Activated CD8-positive, alpha-beta memory T cell treated with anti-CD3 and anti-CD28 coated beads, Interleukin-2, amount 10 ng/mL, durations not matched to agents 7 days and 5 days (primary cell): ENCODE results near the gene ZNF536. TPM values are rescaled to one million over a fixed set of nuclear protein-coding genes. Genes with fewer than 3 reads are reported as not detected.
"Not testable (repeated sequence)": the region's sequence is repeated elsewhere in the genome, so short reads cannot be mapped to it uniquely, and the experiment has no call there.

Experiments used
- ATAC-seq: fragments of 150-1000 bp; cut with Tn5 transposase; one replicate; pipeline ENCODE4 v1.10.0; 2021; ENCODE audit warnings: moderate library complexity
- CTCF ChIA-PET: fragments of 350-600 bp; sonication (Branson Sonifier 250); formaldehyde crosslinking; loops from one replicate; lab custom pipeline; 2021; ENCODE audit warnings: antibody characterized with exemption; lab: Charles Lee
- DNase-seq: peaks from one replicate; pipeline ENCODE4 v3.0.0-alpha.2; 2020
- H3K27ac Mint-ChIP-seq: one replicate; pipeline ENCODE4 v1.8.0; 2021; ENCODE audit warnings: mild to moderate bottlenecking, mixed read lengths
- H3K27me3 Mint-ChIP-seq: one replicate; pipeline ENCODE4 v1.8.0; 2021; ENCODE audit warnings: mixed read lengths
- H3K36me3 Mint-ChIP-seq: one replicate; pipeline ENCODE4 v1.8.0; 2021; ENCODE audit warnings: mild to moderate bottlenecking, mixed read lengths
- H3K4me1 Mint-ChIP-seq: one replicate; pipeline ENCODE4 v1.8.0; 2021; ENCODE audit warnings: mixed read lengths
- H3K4me3 Mint-ChIP-seq: one replicate; pipeline ENCODE4 v1.8.0; 2021; ENCODE audit warnings: mild to moderate bottlenecking, moderate library complexity, mixed read lengths
- H3K9me3 Mint-ChIP-seq: one replicate; pipeline ENCODE4 v1.8.0; 2022; ENCODE audit warnings: low read depth, mixed read lengths
- total RNA-seq, 2 experiments: library from RNA; stranded (reverse); gene quantifications; one replicate each; pipeline ENCODE4 v1.2.3, GENCODE V29; 2021

Gene ZNF536
- total RNA-seq, 2 experiments from 2014 or later, result not detected

- no peak for ATAC-seq
- H3K4me1 Mint-ChIP-seq, result no peaks in the 10 kb centered on the region
Observed at GRCh38 chr19:30476997-30477396, 104.8 kb downstream of the ZNF536 start.

GRCh38 chr19:30479231-30479630, 107.0 kb downstream of the ZNF536 start:
- no peaks in the 10 kb centered on the region for H3K27me3 Mint-ChIP-seq
- H3K4me1 Mint-ChIP-seq, result no peaks in the 10 kb centered on the region
- H3K4me3 Mint-ChIP-seq, result no peak overlapping the region
- CTCF ChIA-PET, result no interaction called here
- DNase-seq (no peak), ATAC-seq (no peak)
- peaks cover 8% of the 10 kb centered on the region for H3K9me3 Mint-ChIP-seq
- no peaks in the 10 kb centered on the region for H3K36me3 Mint-ChIP-seq
- no peak overlapping the region for H3K27ac Mint-ChIP-seq

More at GRCh38 chr19:30476997-30477396, 104.8 kb downstream of the ZNF536 start:
- DNase-seq, result no peak
- H3K27ac Mint-ChIP-seq, result no peak overlapping the region
- no peak overlapping the region for H3K4me3 Mint-ChIP-seq
- no peaks in the 10 kb centered on the region for H3K36me3 Mint-ChIP-seq
- H3K27me3 Mint-ChIP-seq, result no peaks in the 10 kb centered on the region
- CTCF ChIA-PET, result no interaction called here
- H3K9me3 Mint-ChIP-seq, result peaks cover 8% of the 10 kb centered on the region

- no peaks in the 10 kb centered on the region for H3K36me3 Mint-ChIP-seq
Observed at GRCh38 chr19:30480097-30480496, 107.9 kb downstream of the ZNF536 start.

GRCh38 chr19:30481063-30481462, 108.9 kb downstream of the ZNF536 start:
- CTCF ChIA-PET, result no interaction called here
- Mint-ChIP-seq H3K27ac (no peak overlapping the region), H3K4me1 (no peaks in the 10 kb centered on the region), H3K27me3 (no peaks in the 10 kb centered on the region), H3K36me3 (no peaks in the 10 kb centered on the region), H3K9me3 (peaks cover 8% of the 10 kb centered on the region), H3K4me3 (no peak overlapping the region)
- ATAC-seq, result no peak
- no peak for DNase-seq

More at GRCh38 chr19:30480097-30480496, 107.9 kb downstream of the ZNF536 start:
- H3K9me3 Mint-ChIP-seq, result peaks cover 8% of the 10 kb centered on the region
- ATAC-seq (no peak), DNase-seq (no peak)
- H3K4me3 Mint-ChIP-seq, result no peak overlapping the region
- CTCF ChIA-PET, result no interaction called here
- H3K4me1 Mint-ChIP-seq, result no peaks in the 10 kb centered on the region
- H3K27ac Mint-ChIP-seq, result no peak overlapping the region
- no peaks in the 10 kb centered on the region for H3K27me3 Mint-ChIP-seq

- no peak overlapping the region for H3K4me3 Mint-ChIP-seq
- no peaks in the 10 kb centered on the region for H3K36me3 Mint-ChIP-seq
- no peaks in the 10 kb centered on the region for H3K27me3 Mint-ChIP-seq
- H3K9me3 Mint-ChIP-seq, result peaks cover 6% of the 10 kb centered on the region
- H3K4me1 Mint-ChIP-seq, result no peaks in the 10 kb centered on the region
- H3K27ac Mint-ChIP-seq, result no peak overlapping the region
- DNase-seq (no peak), ATAC-seq (no peak)
- CTCF ChIA-PET, result no interaction called here
Observed at GRCh38 chr19:30481823-30482222, 109.6 kb downstream of the ZNF536 start.

- Mint-ChIP-seq H3K9me3 (peaks cover 3% of the 10 kb centered on the region), H3K4me1 (no peaks in the 10 kb centered on the region), H3K27me3 (no peaks in the 10 kb centered on the region), H3K36me3 (no peaks in the 10 kb centered on the region), H3K27ac (no peak overlapping the region), H3K4me3 (no peak overlapping the region)
- CTCF ChIA-PET, result no interaction called here
- ATAC-seq, result no peak
- no peak for DNase-seq
Observed at GRCh38 chr19:30482956-30483355, 110.8 kb downstream of the ZNF536 start.

- H3K36me3 Mint-ChIP-seq, DNase-seq, H3K27ac Mint-ChIP-seq, ATAC-seq, CTCF ChIA-PET, H3K4me1 Mint-ChIP-seq, H3K27me3 Mint-ChIP-seq, H3K9me3 Mint-ChIP-seq, H3K4me3 Mint-ChIP-seq: not testable (repeated sequence)
Observed at GRCh38 chr19:30486250-30486649, 114.1 kb downstream of the ZNF536 start.

- Mint-ChIP-seq H3K36me3 (no peaks in the 10 kb centered on the region), H3K9me3 (no peaks in the 10 kb centered on the region), H3K27ac (no peak overlapping the region), H3K27me3 (peaks cover 3% of the 10 kb centered on the region), H3K4me3 (no peak overlapping the region), H3K4me1 (no peaks in the 10 kb centered on the region)
- no peak for ATAC-seq
- DNase-seq, result no peak
- CTCF ChIA-PET, result no interaction called here
Observed at GRCh38 chr19:30487178-30487577, 115.0 kb downstream of the ZNF536 start.

- no peaks in the 10 kb centered on the region for H3K4me1 Mint-ChIP-seq
- H3K36me3 Mint-ChIP-seq, result no peaks in the 10 kb centered on the region
- peaks cover 3% of the 10 kb centered on the region for H3K27me3 Mint-ChIP-seq
- no peak overlapping the region for H3K4me3 Mint-ChIP-seq
- DNase-seq, result no peak
- no peaks in the 10 kb centered on the region for H3K9me3 Mint-ChIP-seq
- no peak overlapping the region for H3K27ac Mint-ChIP-seq
- no peak for ATAC-seq
- CTCF ChIA-PET, result no interaction called here
Observed at GRCh38 chr19:30488191-30488590, 116.0 kb downstream of the ZNF536 start.

- Mint-ChIP-seq H3K27me3 (peaks cover 3% of the 10 kb centered on the region), H3K4me3 (no peak overlapping the region), H3K36me3 (no peaks in the 10 kb centered on the region), H3K4me1 (no peaks in the 10 kb centered on the region), H3K27ac (no peak overlapping the region), H3K9me3 (no peaks in the 10 kb centered on the region)
- DNase-seq (no peak), ATAC-seq (no peak)
- CTCF ChIA-PET, result no interaction called here
Observed at GRCh38 chr19:30490760-30491159, 118.6 kb downstream of the ZNF536 start.

- Mint-ChIP-seq H3K27ac (no peak overlapping the region), H3K4me3 (no peak overlapping the region), H3K4me1 (no peaks in the 10 kb centered on the region), H3K9me3 (no peaks in the 10 kb centered on the region), H3K27me3 (peaks cover 3% of the 10 kb centered on the region), H3K36me3 (no peaks in the 10 kb centered on the region)
- no peak for ATAC-seq
- no peak for DNase-seq
- CTCF ChIA-PET, result no interaction called here
Observed at GRCh38 chr19:30492586-30493270, 120.5 kb downstream of the ZNF536 start.

- Mint-ChIP-seq H3K9me3 (no peaks in the 10 kb centered on the region), H3K36me3 (no peaks in the 10 kb centered on the region), H3K4me3 (no peak overlapping the region), H3K27me3 (no peaks in the 10 kb centered on the region), H3K27ac (no peak overlapping the region), H3K4me1 (no peaks in the 10 kb centered on the region)
- ATAC-seq (no peak), DNase-seq (no peak)
- CTCF ChIA-PET, result no interaction called here
Observed at GRCh38 chr19:30497034-30497433, 124.8 kb downstream of the ZNF536 start.

GRCh38 chr19:30498085-30498484, 125.9 kb downstream of the ZNF536 start:
- H3K36me3 Mint-ChIP-seq, H3K27me3 Mint-ChIP-seq, H3K4me1 Mint-ChIP-seq, H3K4me3 Mint-ChIP-seq, CTCF ChIA-PET, H3K27ac Mint-ChIP-seq, ATAC-seq, H3K9me3 Mint-ChIP-seq, DNase-seq: not testable (repeated sequence)

GRCh38 chr19:30498707-30499106, 126.5 kb downstream of the ZNF536 start:
- DNase-seq (no peak), ATAC-seq (no peak)
- Mint-ChIP-seq H3K27ac (no peak overlapping the region), H3K27me3 (no peaks in the 10 kb centered on the region), H3K9me3 (no peaks in the 10 kb centered on the region), H3K4me1 (no peaks in the 10 kb centered on the region), H3K4me3 (no peak overlapping the region), H3K36me3 (no peaks in the 10 kb centered on the region)
- CTCF ChIA-PET, result no interaction called here
